ENCODE results near the gene LMO1. TPM values are rescaled to one million over a fixed set of nuclear protein-coding genes. Genes with fewer than 3 reads are reported as not detected.
A peak's percentile ranks its signal among the peaks of the same experiment; 100 is the strongest.

LMO1 gene
- polyA plus RNA-seq, 1 donor (not counting 4 experiments of a cell fraction or from before 2014, with no cell fraction given): 0.08 TPM

DNA sequence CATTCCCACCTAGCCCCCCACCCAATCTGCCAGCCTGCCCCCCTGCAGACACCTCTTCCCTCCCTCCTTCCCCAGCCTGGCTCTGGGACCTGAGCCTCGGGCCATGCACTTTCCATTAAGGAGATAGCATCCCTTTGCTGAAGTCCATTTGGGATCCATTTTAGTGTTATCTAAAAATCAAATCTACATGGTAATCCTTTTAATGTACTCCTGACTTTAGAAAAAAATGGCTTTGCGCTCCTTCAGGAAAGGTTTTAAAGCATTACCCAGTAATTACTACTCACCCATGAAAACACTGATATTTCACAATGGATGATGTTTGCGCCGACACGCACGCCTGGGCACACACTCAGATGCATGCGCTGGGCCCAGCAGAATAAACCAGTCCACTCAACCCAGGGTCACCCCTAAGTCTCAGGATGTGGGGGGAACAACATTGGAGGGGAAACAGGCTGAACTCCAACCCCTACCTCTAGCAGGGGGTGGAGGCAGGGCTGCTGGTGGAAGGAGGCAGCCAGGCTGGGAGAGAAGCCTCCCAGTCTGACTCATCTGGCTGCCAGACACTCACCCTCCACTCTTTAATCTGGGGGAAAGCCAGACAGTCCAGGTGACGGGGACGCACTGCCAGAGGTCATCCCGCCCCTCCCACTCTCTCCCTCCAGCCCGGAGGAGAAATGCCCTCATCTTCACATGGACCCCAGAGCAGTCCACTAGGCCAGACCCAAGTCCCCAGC is 29.8 kb downstream of the LMO1 start:
- no peak overlapping the region for H3K9ac ChIP-seq (ENCODE audit: control insufficient read depth, extremely low read depth, insufficient read depth, low read length)
- peak; percentile 71 for FAIRE-seq
- peak overlapping the region; percentile 66 for H3K4me2 ChIP-seq (ENCODE audit: control insufficient read depth, extremely low read depth, insufficient read depth, low read depth, low read length)
- H3K27ac ChIP-seq (ENCODE audit: control insufficient read depth, insufficient read depth, low read length): no peak overlapping the region
- no peaks in the 10 kb centered on the region for H3K79me2 ChIP-seq (ENCODE audit: control insufficient read depth, insufficient read depth, low read length)
- H2AFZ ChIP-seq (ENCODE audit: control insufficient read depth, low read length): peak overlapping the region; percentile 57
- H3K4me1 ChIP-seq (ENCODE audit: control insufficient read depth, extremely low read depth, insufficient read depth, low read length): peaks cover 31% of the 10 kb centered on the region
- peak overlapping the region in 1 of 3 experiments; percentile 31 for H3K4me3 ChIP-seq (ENCODE audit: control insufficient read depth in 2 of 3, extremely low read depth in 1 of 3, insufficient read depth in 2 of 3, low read depth in 1 of 3, low read length in 3 of 3)
- DNase-seq (ENCODE audit: low read depth, low spot score): no peak
- TF ChIP-seq EZH2 (IDR thresholded peaks at IDR 0.05; ENCODE audit: low read length): no peak
- TF ChIP-seq, protein P1, sequence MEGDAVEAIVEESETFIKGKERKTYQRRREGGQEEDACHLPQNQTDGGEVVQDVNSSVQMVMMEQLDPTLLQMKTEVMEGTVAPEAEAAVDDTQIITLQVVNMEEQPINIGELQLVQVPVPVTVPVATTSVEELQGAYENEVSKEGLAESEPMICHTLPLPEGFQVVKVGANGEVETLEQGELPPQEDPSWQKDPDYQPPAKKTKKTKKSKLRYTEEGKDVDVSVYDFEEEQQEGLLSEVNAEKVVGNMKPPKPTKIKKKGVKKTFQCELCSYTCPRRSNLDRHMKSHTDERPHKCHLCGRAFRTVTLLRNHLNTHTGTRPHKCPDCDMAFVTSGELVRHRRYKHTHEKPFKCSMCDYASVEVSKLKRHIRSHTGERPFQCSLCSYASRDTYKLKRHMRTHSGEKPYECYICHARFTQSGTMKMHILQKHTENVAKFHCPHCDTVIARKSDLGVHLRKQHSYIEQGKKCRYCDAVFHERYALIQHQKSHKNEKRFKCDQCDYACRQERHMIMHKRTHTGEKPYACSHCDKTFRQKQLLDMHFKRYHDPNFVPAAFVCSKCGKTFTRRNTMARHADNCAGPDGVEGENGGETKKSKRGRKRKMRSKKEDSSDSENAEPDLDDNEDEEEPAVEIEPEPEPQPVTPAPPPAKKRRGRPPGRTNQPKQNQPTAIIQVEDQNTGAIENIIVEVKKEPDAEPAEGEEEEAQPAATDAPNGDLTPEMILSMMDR (optimal IDR thresholded peaks at IDR 0.05 in 1 of 3, IDR thresholded peaks at IDR 0.05 in 1 of 3, conservative IDR thresholded peaks at IDR 0.05 in 1 of 3; ENCODE audit: extremely low read depth in 1 of 3, insufficient read depth in 2 of 3, low read length in 3 of 3): no peak
- peaks cover 5% of the 10 kb centered on the region for H3K27me3 ChIP-seq (ENCODE audit: control insufficient read depth, extremely low read depth, insufficient read depth, low read length)
- peaks cover 4% of the 10 kb centered on the region for H3K9me1 ChIP-seq (ENCODE audit: control insufficient read depth, extremely low read depth, insufficient read depth, low read length)
- dilution Hi-C loops (cut with MboI; ENCODE audit: extremely low pct_ligation_motif_present, low sequenced_read_pairs): no loop called here
- peaks cover 12% of the 10 kb centered on the region for H4K20me1 ChIP-seq (ENCODE audit: control insufficient read depth, extremely low read depth, insufficient read depth, low read length)
- no peaks in the 10 kb centered on the region for H3K9me3 ChIP-seq (ENCODE audit: control insufficient read depth, low read depth, low read length)
- no peaks in the 10 kb centered on the region for H3K36me3 ChIP-seq (ENCODE audit: control insufficient read depth in 2 of 2, extremely low read depth in 1 of 2, insufficient read depth in 2 of 2, low read length in 2 of 2)

DNA sequence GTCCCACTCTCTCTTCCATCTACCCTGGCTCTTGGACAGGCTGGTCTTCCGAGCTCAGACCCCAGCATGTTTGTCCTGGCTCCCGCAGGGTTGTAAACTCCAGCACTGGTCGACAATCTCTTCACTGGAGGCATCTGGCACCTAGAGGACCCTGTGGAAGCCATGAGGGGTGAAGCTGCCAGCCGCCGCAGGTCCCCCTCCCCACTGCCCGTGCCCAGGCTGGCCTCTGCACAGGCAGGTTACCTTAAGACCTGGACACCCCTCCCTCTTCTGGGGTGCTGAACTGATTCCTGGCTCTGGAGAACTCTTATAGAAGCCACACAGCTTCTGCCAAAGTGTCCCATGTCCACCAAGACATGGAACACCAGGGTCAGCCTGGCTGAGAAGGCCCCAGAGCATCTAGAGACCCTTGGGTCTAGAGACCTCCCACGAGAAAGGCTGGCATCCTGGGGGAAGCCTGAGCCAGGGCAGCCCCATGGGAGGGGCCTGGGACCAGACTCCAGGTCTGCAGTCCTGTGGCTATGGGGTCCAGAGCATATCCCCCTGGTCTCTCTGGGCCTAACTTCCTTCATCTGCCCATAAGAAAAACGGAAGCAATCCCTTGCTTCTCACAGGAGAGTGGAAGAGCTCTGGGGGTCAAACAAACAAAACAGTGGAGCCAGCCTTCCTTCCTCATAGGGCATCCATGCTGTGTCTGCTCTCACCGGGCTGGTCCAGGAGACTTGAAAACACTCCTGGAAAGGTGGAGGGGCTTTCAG is 30.6 kb downstream of the LMO1 start:
- no peak for TF ChIP-seq EZH2 (IDR thresholded peaks at IDR 0.05; ENCODE audit: low read length)
- TF ChIP-seq, protein P1 (optimal IDR thresholded peaks at IDR 0.05 in 1 of 3, IDR thresholded peaks at IDR 0.05 in 1 of 3, conservative IDR thresholded peaks at IDR 0.05 in 1 of 3; ENCODE audit: extremely low read depth in 1 of 3, insufficient read depth in 2 of 3, low read length in 3 of 3): no peak
- Histone ChIP-seq H3K4me2 (ENCODE audit: control insufficient read depth, extremely low read depth, insufficient read depth, low read depth, low read length) (no peak overlapping the region), H3K36me3 (ENCODE audit: control insufficient read depth in 2 of 2, extremely low read depth in 1 of 2, insufficient read depth in 2 of 2, low read length in 2 of 2) (no peaks in the 10 kb centered on the region), H3K4me3 (ENCODE audit: control insufficient read depth in 2 of 3, extremely low read depth in 1 of 3, insufficient read depth in 2 of 3, low read depth in 1 of 3, low read length in 3 of 3) (no peak overlapping the region), H3K9me3 (ENCODE audit: control insufficient read depth, low read depth, low read length) (no peaks in the 10 kb centered on the region), H3K4me1 (ENCODE audit: control insufficient read depth, extremely low read depth, insufficient read depth, low read length) (peaks cover 40% of the 10 kb centered on the region), H3K27ac (ENCODE audit: control insufficient read depth, insufficient read depth, low read length) (no peak overlapping the region), H3K27me3 (ENCODE audit: control insufficient read depth, extremely low read depth, insufficient read depth, low read length) (peaks cover 5% of the 10 kb centered on the region), H4K20me1 (ENCODE audit: control insufficient read depth, extremely low read depth, insufficient read depth, low read length) (peaks cover 15% of the 10 kb centered on the region), H2AFZ (ENCODE audit: control insufficient read depth, low read length) (no peak overlapping the region), H3K79me2 (ENCODE audit: control insufficient read depth, insufficient read depth, low read length) (no peaks in the 10 kb centered on the region), H3K9me1 (ENCODE audit: control insufficient read depth, extremely low read depth, insufficient read depth, low read length) (peaks cover 4% of the 10 kb centered on the region), H3K9ac (ENCODE audit: control insufficient read depth, extremely low read depth, insufficient read depth, low read length) (no peak overlapping the region)
- FAIRE-seq (no peak), DNase-seq (ENCODE audit: low read depth, low spot score) (no peak)
- dilution Hi-C loops (cut with MboI; ENCODE audit: extremely low pct_ligation_motif_present, low sequenced_read_pairs): no loop called here

All from keratinocyte (primary cell).